HG02970 (cell line): ENCODE results near the gene KRT84.

Experiments
- ATAC-seq: cut with Tn5 transposase; IDR thresholded peaks from one replicate; pipeline ENCODE4 v1.9.1; 2021; ENCODE audit warnings: mild to moderate bottlenecking, moderate library complexity, moderate number of reproducible peaks; ENCODE audit not compliant: unreplicated experiment, low FRiP score

Gene KRT84

GRCh38 chr12:52385226-52385702, at the start of gene KRT84:
Gene KRT84 (minus strand): TSS chr12:52385652. CDS start chr12:52385585, 67 bp downstream.
- no peak for ATAC-seq

GRCh38 chr12:52434760-52435530, 49.5 kb upstream of the KRT84 start:
- no peak for ATAC-seq

- ATAC-seq: no peak
These were observed 48.8 kb upstream of the KRT84 start, which contains the start of gene KRT75 for GRCh38 chr12:52434081-52434733. Gene KRT75 (minus strand): TSS chr12:52434371. CDS start chr12:52434304, 67 bp downstream.

- ATAC-seq: no peak
These were observed 48.1 kb upstream of the KRT84 start for GRCh38 chr12:52433501-52434080.

- ATAC-seq: no peak
These were observed 47.2 kb upstream of the KRT84 start for GRCh38 chr12:52432559-52433207.

GRCh38 chr12:52428121-52428520, 42.7 kb upstream of the KRT84 start:
- ATAC-seq: no peak

GRCh38 chr12:52427083-52427482, 41.6 kb upstream of the KRT84 start:
- ATAC-seq: no peak

- no peak for ATAC-seq
These were observed 40.6 kb upstream of the KRT84 start for GRCh38 chr12:52426034-52426433.

- no peak for ATAC-seq
These were observed 40.0 kb upstream of the KRT84 start for GRCh38 chr12:52425466-52425865.

GRCh38 chr12:52423661-52424500, 38.4 kb upstream of the KRT84 start:
- no peak for ATAC-seq

GRCh38 chr12:52423035-52423434, 37.6 kb upstream of the KRT84 start:
- no peak for ATAC-seq

- no peak for ATAC-seq
These were observed 34.2 kb upstream of the KRT84 start for GRCh38 chr12:52419656-52420055.

- ATAC-seq: no peak
These were observed 33.2 kb upstream of the KRT84 start for GRCh38 chr12:52418576-52419110.

- ATAC-seq: no peak
These were observed 32.3 kb upstream of the KRT84 start for GRCh38 chr12:52417740-52418139.

- no peak for ATAC-seq
These were observed 31.3 kb upstream of the KRT84 start for GRCh38 chr12:52416795-52417194.

GRCh38 chr12:52415870-52416750, 30.7 kb upstream of the KRT84 start:
- ATAC-seq: no peak

- ATAC-seq: no peak
These were observed 29.5 kb upstream of the KRT84 start for GRCh38 chr12:52414936-52415335.

GRCh38 chr12:52413782-52414345, 28.4 kb upstream of the KRT84 start:
- no peak for ATAC-seq
